ENCODE data around the gene SLC22A16. TPM values are rescaled to one million over a fixed set of nuclear protein-coding genes. Genes with fewer than 3 reads are reported as not detected.

Gene SLC22A16
- polyA plus RNA-seq, 1 donor (not counting 4 experiments of a cell fraction or from before 2014, with no cell fraction given): not detected

GRCh38 chr6:110471726-110472365 is 4.6 kb downstream of the SLC22A16 start:
- H3K4me2 ChIP-seq (ENCODE audit: control insufficient read depth, extremely low read depth, insufficient read depth, low read depth, low read length): no peak overlapping the region
- H3K27ac ChIP-seq (ENCODE audit: control insufficient read depth, insufficient read depth, low read length): no peak overlapping the region
- no peaks in the 10 kb centered on the region for H3K79me2 ChIP-seq (ENCODE audit: control insufficient read depth, insufficient read depth, low read length)
- no peak overlapping the region for H3K4me3 ChIP-seq (ENCODE audit: control insufficient read depth in 2 of 3, extremely low read depth in 1 of 3, insufficient read depth in 2 of 3, low read depth in 1 of 3, low read length in 3 of 3)
- H3K9ac ChIP-seq (ENCODE audit: control insufficient read depth, extremely low read depth, insufficient read depth, low read length): no peak overlapping the region
- TF ChIP-seq CTCF (optimal IDR thresholded peaks at IDR 0.05 in 1 of 3, IDR thresholded peaks at IDR 0.05 in 1 of 3, conservative IDR thresholded peaks at IDR 0.05 in 1 of 3; ENCODE audit: extremely low read depth in 1 of 3, insufficient read depth in 2 of 3, low read length in 3 of 3) (no peak), EZH2 (IDR thresholded peaks at IDR 0.05; ENCODE audit: low read length) (no peak)
- DNase-seq (ENCODE audit: low read depth, low spot score) (no peak), FAIRE-seq (no peak)
- H4K20me1 ChIP-seq (ENCODE audit: control insufficient read depth, extremely low read depth, insufficient read depth, low read length): no peaks in the 10 kb centered on the region
- H3K9me1 ChIP-seq (ENCODE audit: control insufficient read depth, extremely low read depth, insufficient read depth, low read length): no peaks in the 10 kb centered on the region
- H3K27me3 ChIP-seq (ENCODE audit: control insufficient read depth, extremely low read depth, insufficient read depth, low read length): peaks cover 33% of the 10 kb centered on the region
- H3K9me3 ChIP-seq (ENCODE audit: control insufficient read depth, low read depth, low read length): no peaks in the 10 kb centered on the region
- dilution Hi-C loops (cut with MboI; ENCODE audit: extremely low pct_ligation_motif_present, low sequenced_read_pairs): no loop called here
- H2AFZ ChIP-seq (ENCODE audit: control insufficient read depth, low read length): no peak overlapping the region
- no peaks in the 10 kb centered on the region for H3K4me1 ChIP-seq (ENCODE audit: control insufficient read depth, extremely low read depth, insufficient read depth, low read length)
- H3K36me3 ChIP-seq (ENCODE audit: control insufficient read depth in 2 of 2, extremely low read depth in 1 of 2, insufficient read depth in 2 of 2, low read length in 2 of 2): no peaks in the 10 kb centered on the region

DNA sequence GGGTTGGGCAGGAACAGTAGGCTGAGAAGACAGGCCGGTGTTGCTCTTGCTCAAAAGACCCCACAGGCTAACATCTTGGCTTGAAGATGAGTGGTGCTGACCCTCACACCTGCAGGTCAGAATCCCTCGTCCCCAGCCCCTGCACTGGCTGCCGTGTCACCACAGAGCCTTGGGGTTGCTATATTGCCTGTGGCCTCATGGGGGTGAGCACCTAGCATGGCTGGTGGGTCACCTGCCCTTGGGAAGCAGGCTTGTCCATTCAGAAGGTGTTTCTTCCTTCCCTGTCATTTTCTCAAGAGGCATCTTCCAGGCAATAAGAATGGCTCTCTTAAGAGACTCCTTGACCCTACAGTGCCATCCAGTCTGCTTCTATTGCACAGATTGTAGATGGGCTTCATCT is 7.7 kb downstream of the SLC22A16 start:
- dilution Hi-C loops (cut with MboI; ENCODE audit: extremely low pct_ligation_motif_present, low sequenced_read_pairs): no loop called here
- no peak overlapping the region for H3K9ac ChIP-seq (ENCODE audit: control insufficient read depth, extremely low read depth, insufficient read depth, low read length)
- H3K27me3 ChIP-seq (ENCODE audit: control insufficient read depth, extremely low read depth, insufficient read depth, low read length): peaks cover 8% of the 10 kb centered on the region
- no peak for FAIRE-seq
- H4K20me1 ChIP-seq (ENCODE audit: control insufficient read depth, extremely low read depth, insufficient read depth, low read length): no peaks in the 10 kb centered on the region
- TF ChIP-seq CTCF (optimal IDR thresholded peaks at IDR 0.05 in 1 of 3, IDR thresholded peaks at IDR 0.05 in 1 of 3, conservative IDR thresholded peaks at IDR 0.05 in 1 of 3; ENCODE audit: extremely low read depth in 1 of 3, insufficient read depth in 2 of 3, low read length in 3 of 3) (no peak), EZH2 (IDR thresholded peaks at IDR 0.05; ENCODE audit: low read length) (no peak)
- no peaks in the 10 kb centered on the region for H3K79me2 ChIP-seq (ENCODE audit: control insufficient read depth, insufficient read depth, low read length)
- no peak overlapping the region for H3K27ac ChIP-seq (ENCODE audit: control insufficient read depth, insufficient read depth, low read length)
- no peaks in the 10 kb centered on the region for H3K4me1 ChIP-seq (ENCODE audit: control insufficient read depth, extremely low read depth, insufficient read depth, low read length)
- no peak overlapping the region for H3K4me3 ChIP-seq (ENCODE audit: control insufficient read depth in 2 of 3, extremely low read depth in 1 of 3, insufficient read depth in 2 of 3, low read depth in 1 of 3, low read length in 3 of 3)
- no peaks in the 10 kb centered on the region for H3K9me1 ChIP-seq (ENCODE audit: control insufficient read depth, extremely low read depth, insufficient read depth, low read length)
- no peak overlapping the region for H3K4me2 ChIP-seq (ENCODE audit: control insufficient read depth, extremely low read depth, insufficient read depth, low read depth, low read length)
- H3K36me3 ChIP-seq (ENCODE audit: control insufficient read depth in 2 of 2, extremely low read depth in 1 of 2, insufficient read depth in 2 of 2, low read length in 2 of 2): no peaks in the 10 kb centered on the region
- DNase-seq (ENCODE audit: low read depth, low spot score): no peak
- no peaks in the 10 kb centered on the region for H3K9me3 ChIP-seq (ENCODE audit: control insufficient read depth, low read depth, low read length)
- H2AFZ ChIP-seq (ENCODE audit: control insufficient read depth, low read length): no peak overlapping the region
